WTC11 (cell line): Measurements from ENCODE around the gene RGS1.

Source experiments
- ATF3 ChIP-seq: sonication (generic); formaldehyde crosslinking; conservative IDR thresholded peaks from 2 replicates; pipeline ENCODE4 v1.8.1; 2022; ENCODE audit warnings: mild to moderate bottlenecking, missing genetic modification reagents
- CREM ChIP-seq: sonication (generic); formaldehyde crosslinking; IDR thresholded peaks from 2 replicates; pipeline ENCODE4 v1.8.1; 2022; ENCODE audit warnings: mild to moderate bottlenecking, missing genetic modification reagents, moderate library complexity
- CTCF ChIP-seq: fragments of 200-600 bp; IDR thresholded peaks from 2 replicates; pipeline ENCODE4 v1.8.0; 2022; ENCODE audit warnings: antibody characterized with exemption
- ELF4 ChIP-seq: sonication (generic); formaldehyde crosslinking; IDR thresholded peaks from 2 replicates; pipeline ENCODE4 v1.8.1; 2022; ENCODE audit warnings: low read depth, mild to moderate bottlenecking, moderate library complexity, missing genetic modification reagents
- ERG ChIP-seq: fragments of 250-450 bp; sonication (Bioruptor Pico); IDR thresholded peaks from 2 replicates; pipeline ENCODE4 v1.8.0; 2021; ENCODE audit warnings: mild to moderate bottlenecking
- GABPB1 ChIP-seq: sonication (generic); formaldehyde crosslinking; IDR thresholded peaks from 2 replicates; pipeline ENCODE4 v1.8.1; 2023; ENCODE audit warnings: mild to moderate bottlenecking, missing genetic modification reagents
- KAT7 ChIP-seq: sonication (generic); formaldehyde crosslinking; IDR thresholded peaks from 2 replicates; pipeline ENCODE4 v1.8.1; 2023; ENCODE audit warnings: missing genetic modification reagents, mild to moderate bottlenecking, borderline replicate concordance
- NFE2L1 ChIP-seq: sonication (generic); formaldehyde crosslinking; IDR thresholded peaks from 2 replicates; pipeline ENCODE4 v1.8.1; 2023; ENCODE audit warnings: missing genetic modification reagents
- TCF7 ChIP-seq: sonication (generic); formaldehyde crosslinking; IDR thresholded peaks from 2 replicates; pipeline ENCODE4 v1.8.0; 2022; ENCODE audit warnings: mild to moderate bottlenecking, low read depth, missing genetic modification reagents, moderate library complexity
- USF1 ChIP-seq: sonication (generic); formaldehyde crosslinking; IDR thresholded peaks from 2 replicates; pipeline ENCODE4 v1.8.0; 2022; ENCODE audit warnings: mild to moderate bottlenecking, missing genetic modification reagents
- USF2 ChIP-seq: sonication (generic); formaldehyde crosslinking; IDR thresholded peaks from 2 replicates; pipeline ENCODE4 v1.8.1; 2023; ENCODE audit warnings: mild to moderate bottlenecking, missing genetic modification reagents, moderate library complexity
- ZBTB21 ChIP-seq: sonication (generic); formaldehyde crosslinking; IDR thresholded peaks from 2 replicates; pipeline ENCODE4 v1.8.1; 2023; ENCODE audit warnings: mild to moderate bottlenecking, missing genetic modification reagents, borderline replicate concordance
- ZNF121 ChIP-seq: sonication (generic); formaldehyde crosslinking; IDR thresholded peaks from 2 replicates; pipeline ENCODE4 v1.8.0; 2023; ENCODE audit warnings: missing genetic modification reagents
- ZNF317 ChIP-seq: sonication (generic); formaldehyde crosslinking; IDR thresholded peaks from 2 replicates; pipeline ENCODE4 v1.8.1; 2023; ENCODE audit warnings: low read depth, mild to moderate bottlenecking, moderate library complexity, missing genetic modification reagents, borderline replicate concordance

GRCh38 chr1:192566657-192567056, 8.9 kb upstream of the RGS1 start:
- TF ChIP-seq CTCF, result no peak
- no peak for TF ChIP-seq CREM (CRISPR knock-in tag)
- TF ChIP-seq NFE2L1, result no peak
- TF ChIP-seq ELF4, result no peak
- TF ChIP-seq USF2, result no peak
- no peak for TF ChIP-seq ZNF317
- no peak for TF ChIP-seq ZBTB21 (CRISPR knock-in tag)
- no peak for TF ChIP-seq ERG (CRISPR knock-in tag)
- no peak for TF ChIP-seq TCF7
- TF ChIP-seq USF1 (CRISPR knock-in tag), result no peak
- no peak for TF ChIP-seq KAT7
- no peak for TF ChIP-seq GABPB1 (CRISPR knock-in tag)
- TF ChIP-seq ATF3 (CRISPR knock-in tag), result no peak
- no peak for TF ChIP-seq ZNF121 (CRISPR knock-in tag)
